ENCODE measurements around the gene UBE2J1.

DNA sequence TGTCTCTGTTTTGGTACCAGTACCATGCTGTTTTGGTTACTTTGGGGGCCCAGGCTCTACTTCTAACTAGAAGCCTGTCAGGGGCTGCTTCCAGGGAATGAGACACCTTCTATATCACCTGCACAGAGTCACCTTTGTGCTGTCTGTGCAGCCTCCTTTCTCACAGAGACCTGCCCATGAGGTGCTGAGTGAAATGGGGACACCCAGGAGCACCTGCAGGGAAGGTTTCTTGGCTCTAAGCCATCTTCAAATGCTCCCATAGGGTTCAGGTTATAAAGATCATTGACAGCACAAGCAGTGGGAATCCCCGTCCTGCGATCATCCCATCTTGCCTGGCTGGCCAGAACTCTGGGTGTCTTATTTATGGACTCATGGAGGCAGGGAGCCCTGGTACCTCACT, 56.5 kb downstream of the UBE2J1 start:
- TF ChIP-seq ARNT (IDR thresholded peaks at IDR 0.05) = no peak
- no peak for TF ChIP-seq SP1 (IDR thresholded peaks at IDR 0.05)
- no peak for TF ChIP-seq ELF4 (IDR thresholded peaks at IDR 0.05)
- TF ChIP-seq BHLHE40 (IDR thresholded peaks at IDR 0.05; ENCODE audit: borderline replicate concordance) = no peak
- no peak for TF ChIP-seq FOXM1 (IDR thresholded peaks at IDR 0.05; ENCODE audit: borderline replicate concordance)
- no peak for TF ChIP-seq LEF1 (IDR thresholded peaks at IDR 0.05; ENCODE audit: borderline replicate concordance)
- no peak for TF ChIP-seq HDGF (IDR thresholded peaks at IDR 0.05; ENCODE audit: borderline replicate concordance)
- no peak for TF ChIP-seq TARDBP (IDR thresholded peaks at IDR 0.05)
- TF ChIP-seq SUZ12 (IDR thresholded peaks at IDR 0.05) = no peak
- TF ChIP-seq, protein P1, sequence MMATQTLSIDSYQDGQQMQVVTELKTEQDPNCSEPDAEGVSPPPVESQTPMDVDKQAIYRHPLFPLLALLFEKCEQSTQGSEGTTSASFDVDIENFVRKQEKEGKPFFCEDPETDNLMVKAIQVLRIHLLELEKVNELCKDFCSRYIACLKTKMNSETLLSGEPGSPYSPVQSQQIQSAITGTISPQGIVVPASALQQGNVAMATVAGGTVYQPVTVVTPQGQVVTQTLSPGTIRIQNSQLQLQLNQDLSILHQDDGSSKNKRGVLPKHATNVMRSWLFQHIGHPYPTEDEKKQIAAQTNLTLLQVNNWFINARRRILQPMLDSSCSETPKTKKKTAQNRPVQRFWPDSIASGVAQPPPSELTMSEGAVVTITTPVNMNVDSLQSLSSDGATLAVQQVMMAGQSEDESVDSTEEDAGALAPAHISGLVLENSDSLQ (IDR thresholded peaks at IDR 0.05) = no peak
- TF ChIP-seq FOXA1 (IDR thresholded peaks at IDR 0.05) = no peak
- TF ChIP-seq ZNF384 (IDR thresholded peaks at IDR 0.05) = no peak

Data from HEK293T (cell line).